Measurements from ENCODE around the gene PRDM5. TPM values are rescaled to one million over a fixed set of nuclear protein-coding genes. Genes with fewer than 3 reads are reported as not detected.
"Not testable (repeated sequence)": the region's sequence is repeated elsewhere in the genome, so short reads cannot be mapped to it uniquely, and the experiment has no call there.

Gene PRDM5
- total RNA-seq, 1 experiment from 2014 or later, result 7.1 TPM

DNA sequence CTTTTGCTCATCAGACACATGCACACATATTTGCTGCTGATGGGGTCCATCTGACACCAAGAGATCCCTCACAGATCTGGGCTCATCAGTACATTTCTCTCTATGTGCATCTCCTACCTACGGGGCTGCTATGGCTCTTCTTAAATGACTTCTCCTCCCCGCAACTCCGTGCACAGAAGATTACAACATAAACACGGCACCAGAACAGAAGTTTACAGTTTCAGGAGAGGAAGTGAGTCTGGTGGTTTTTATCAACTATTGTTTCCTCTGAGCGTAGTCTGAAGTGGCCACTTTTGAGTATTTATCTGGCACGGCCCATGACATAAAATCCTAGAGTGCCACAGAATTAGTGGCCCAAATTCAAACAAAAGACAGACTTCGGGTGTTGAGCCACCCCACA, 263.8 kb downstream of the PRDM5 start:
- CTCF ChIA-PET, result no interaction called here

DNA sequence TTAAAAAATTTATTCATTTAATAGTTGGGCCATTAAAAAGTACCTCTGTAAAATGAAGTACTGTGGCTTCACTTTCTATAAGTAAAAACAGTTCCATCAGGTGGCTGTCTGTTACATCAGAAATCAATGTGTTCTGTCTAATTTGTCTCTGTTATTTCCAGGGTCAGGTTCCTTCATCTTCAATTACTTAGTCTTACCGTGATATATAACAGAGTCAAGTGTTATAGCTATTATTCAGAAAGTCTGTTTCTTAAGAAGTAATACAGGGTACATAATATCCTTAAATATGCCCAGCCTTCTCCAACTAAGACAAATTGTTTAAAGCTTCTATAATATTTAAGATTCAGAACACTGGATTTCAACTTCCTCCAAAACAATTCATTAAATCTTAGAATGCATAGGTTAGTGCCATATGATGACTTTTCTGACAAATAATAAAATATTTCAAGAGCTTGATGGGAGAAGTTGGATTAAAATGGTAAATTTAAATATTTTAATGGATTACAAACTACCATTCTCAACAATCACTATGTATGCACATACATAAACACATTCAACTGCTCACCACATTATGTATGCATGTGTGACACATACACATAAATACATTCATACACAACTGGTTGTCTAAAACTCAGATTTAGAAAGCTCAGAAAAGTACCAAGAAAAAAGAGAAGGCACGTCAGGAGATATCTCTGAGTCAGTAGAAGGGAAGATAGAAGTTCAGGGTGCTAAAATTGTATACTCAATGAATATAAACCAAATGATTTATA, 268.5 kb downstream of the PRDM5 start:
- intact Hi-C loops (cut with micrococcal nuclease; ENCODE audit: unreplicated experiment), result no loop called here
- Histone ChIP-seq H3K4me1 (ENCODE audit: insufficient read depth, low read length, poor library complexity, severe bottlenecking) (no peaks in the 10 kb centered on the region), H3K9me3 (ENCODE audit: low read depth, low read length, poor library complexity, severe bottlenecking) (no peaks in the 10 kb centered on the region), H3K36me3 (ENCODE audit: insufficient read depth, low read length, poor library complexity, severe bottlenecking) (no peaks in the 10 kb centered on the region), H3K4me3 (ENCODE audit: low read depth, low read length, poor library complexity, severe bottlenecking) (no peak overlapping the region), H3K27ac (ENCODE audit: low read depth, low read length, poor library complexity, severe bottlenecking) (no peak overlapping the region), H3K27me3 (replicated peaks; ENCODE audit: insufficient read depth, low read depth, low read length, poor library complexity) (no peaks in the 10 kb centered on the region)
- ChIA-PET CTCF (no interaction called here), POLR2A (ENCODE audit: low non-redundant PET) (no interaction called here)
- TF ChIP-seq EZH2 (IDR thresholded peaks at IDR 0.05; ENCODE audit: borderline replicate concordance, low read depth, low read length, poor library complexity, severe bottlenecking) (no peak), CTCF (conservative IDR thresholded peaks at IDR 0.05; ENCODE audit: low read depth, low read length) (no peak)
- DNase-seq (ENCODE audit: low spot score), result no peak
- no TSS peak for BruUV-seq (replicated peaks)

More for the DNA sequence above, 263.8 kb downstream of the PRDM5 start:
- no peak for DNase-seq (ENCODE audit: low spot score)
- H3K4me3 ChIP-seq (ENCODE audit: low read depth, low read length, poor library complexity, severe bottlenecking), result no peak overlapping the region
- intact Hi-C loops (cut with micrococcal nuclease; ENCODE audit: unreplicated experiment), result no loop called here
- no peak overlapping the region for H3K27ac ChIP-seq (ENCODE audit: low read depth, low read length, poor library complexity, severe bottlenecking)
- no peaks in the 10 kb centered on the region for H3K27me3 ChIP-seq (replicated peaks; ENCODE audit: insufficient read depth, low read depth, low read length, poor library complexity)
- H3K4me1 ChIP-seq (ENCODE audit: insufficient read depth, low read length, poor library complexity, severe bottlenecking), result no peaks in the 10 kb centered on the region
- no peaks in the 10 kb centered on the region for H3K36me3 ChIP-seq (ENCODE audit: insufficient read depth, low read length, poor library complexity, severe bottlenecking)
- no peak for TF ChIP-seq EZH2 (IDR thresholded peaks at IDR 0.05; ENCODE audit: borderline replicate concordance, low read depth, low read length, poor library complexity, severe bottlenecking)
- TF ChIP-seq CTCF (conservative IDR thresholded peaks at IDR 0.05; ENCODE audit: low read depth, low read length), result no peak
- BruUV-seq (replicated peaks), result no TSS peak
- POLR2A ChIA-PET (ENCODE audit: low non-redundant PET), result no interaction called here
- no peaks in the 10 kb centered on the region for H3K9me3 ChIP-seq (ENCODE audit: low read depth, low read length, poor library complexity, severe bottlenecking)

GRCh38 chr4:120648336-120648735, 274.2 kb downstream of the PRDM5 start:
- BruUV-seq (replicated peaks); H3K27ac ChIP-seq (ENCODE audit: low read depth, low read length, poor library complexity, severe bottlenecking); H3K9me3 ChIP-seq (ENCODE audit: low read depth, low read length, poor library complexity, severe bottlenecking); POLR2A ChIA-PET (ENCODE audit: low non-redundant PET); DNase-seq (ENCODE audit: low spot score); H3K4me1 ChIP-seq (ENCODE audit: insufficient read depth, low read length, poor library complexity, severe bottlenecking); intact Hi-C loops (cut with micrococcal nuclease; ENCODE audit: unreplicated experiment); CTCF ChIA-PET; H3K36me3 ChIP-seq (ENCODE audit: insufficient read depth, low read length, poor library complexity, severe bottlenecking); H3K27me3 ChIP-seq (replicated peaks; ENCODE audit: insufficient read depth, low read depth, low read length, poor library complexity); H3K4me3 ChIP-seq (ENCODE audit: low read depth, low read length, poor library complexity, severe bottlenecking): not testable (repeated sequence)

Other genes starting within 250 kb of the PRDM5 start
- gene NDNF, start 149.8 kb upstream of the PRDM5 start, total RNA-seq (2021), result 10.6 and 12.1 TPM in 2 replicates
- 0.44 and 0.58 TPM in 2 replicates for gene TNIP3, start 241.6 kb upstream of the PRDM5 start, total RNA-seq (2021)

Data from A673 (cell line).